ENCODE data around the gene C3. TPM values are rescaled to one million over a fixed set of nuclear protein-coding genes. Genes with fewer than 3 reads are reported as not detected.

C3 gene
- polyA plus RNA-seq, 1 donor (not counting 4 experiments of a cell fraction or from before 2014, with no cell fraction given): 10.7 TPM

- no peak for TF ChIP-seq CTCF (optimal IDR thresholded peaks at IDR 0.05 in 1 of 3, IDR thresholded peaks at IDR 0.05 in 1 of 3, conservative IDR thresholded peaks at IDR 0.05 in 1 of 3; ENCODE audit: extremely low read depth in 1 of 3, insufficient read depth in 2 of 3, low read length in 3 of 3)
- TF ChIP-seq EZH2 (IDR thresholded peaks at IDR 0.05; ENCODE audit: low read length): no peak
- peak overlapping the region; percentile 91 to 99 (median 95) for H3K4me3 ChIP-seq (ENCODE audit: control insufficient read depth in 2 of 3, extremely low read depth in 1 of 3, insufficient read depth in 2 of 3, low read depth in 1 of 3, low read length in 3 of 3)
- DNase-seq (ENCODE audit: low read depth, low spot score) (no peak), FAIRE-seq (no peak)
- H3K9me1 ChIP-seq (ENCODE audit: control insufficient read depth, extremely low read depth, insufficient read depth, low read length): no peaks in the 10 kb centered on the region
- H4K20me1 ChIP-seq (ENCODE audit: control insufficient read depth, extremely low read depth, insufficient read depth, low read length): no peaks in the 10 kb centered on the region
- H3K4me2 ChIP-seq (ENCODE audit: control insufficient read depth, extremely low read depth, insufficient read depth, low read depth, low read length): peak overlapping the region; percentile 95
- H3K9me3 ChIP-seq (ENCODE audit: control insufficient read depth, low read depth, low read length): no peaks in the 10 kb centered on the region
- no peaks in the 10 kb centered on the region for H3K27me3 ChIP-seq (ENCODE audit: control insufficient read depth, extremely low read depth, insufficient read depth, low read length)
- peaks cover 29% of the 10 kb centered on the region for H3K79me2 ChIP-seq (ENCODE audit: control insufficient read depth, insufficient read depth, low read length)
- H3K4me1 ChIP-seq (ENCODE audit: control insufficient read depth, extremely low read depth, insufficient read depth, low read length): peaks cover 32% of the 10 kb centered on the region
- H2AFZ ChIP-seq (ENCODE audit: control insufficient read depth, low read length): peak overlapping the region; percentile 82
- peak overlapping the region; percentile 82 for H3K27ac ChIP-seq (ENCODE audit: control insufficient read depth, insufficient read depth, low read length)
- dilution Hi-C loops (cut with MboI; ENCODE audit: extremely low pct_ligation_motif_present, low sequenced_read_pairs): no loop called here
- H3K36me3 ChIP-seq (ENCODE audit: control insufficient read depth in 2 of 2, extremely low read depth in 1 of 2, insufficient read depth in 2 of 2, low read length in 2 of 2): peaks cover 8 to 14% of the 10 kb centered on the region in 2 experiments
- H3K9ac ChIP-seq (ENCODE audit: control insufficient read depth, extremely low read depth, insufficient read depth, low read length): peak overlapping the region; percentile 85
Observed at GRCh38 chr19:6736917-6737283, 16.4 kb upstream of the C3 start.

GRCh38 chr19:6736169-6736916, 15.9 kb upstream of the C3 start:
- peak; percentile 62 for FAIRE-seq
- Histone ChIP-seq H4K20me1 (ENCODE audit: control insufficient read depth, extremely low read depth, insufficient read depth, low read length) (no peaks in the 10 kb centered on the region), H2AFZ (ENCODE audit: control insufficient read depth, low read length) (peak overlapping the region; percentile 82), H3K27me3 (ENCODE audit: control insufficient read depth, extremely low read depth, insufficient read depth, low read length) (no peaks in the 10 kb centered on the region), H3K4me3 (ENCODE audit: control insufficient read depth in 2 of 3, extremely low read depth in 1 of 3, insufficient read depth in 2 of 3, low read depth in 1 of 3, low read length in 3 of 3) (peak overlapping the region; percentile 91 to 99 (median 95)), H3K27ac (ENCODE audit: control insufficient read depth, insufficient read depth, low read length) (peak overlapping the region; percentile 82), H3K36me3 (ENCODE audit: control insufficient read depth in 2 of 2, extremely low read depth in 1 of 2, insufficient read depth in 2 of 2, low read length in 2 of 2) (peaks cover 8 to 19% of the 10 kb centered on the region in 2 experiments), H3K4me1 (ENCODE audit: control insufficient read depth, extremely low read depth, insufficient read depth, low read length) (peaks cover 31% of the 10 kb centered on the region), H3K79me2 (ENCODE audit: control insufficient read depth, insufficient read depth, low read length) (peaks cover 27% of the 10 kb centered on the region), H3K9me3 (ENCODE audit: control insufficient read depth, low read depth, low read length) (no peaks in the 10 kb centered on the region), H3K4me2 (ENCODE audit: control insufficient read depth, extremely low read depth, insufficient read depth, low read depth, low read length) (peak overlapping the region; percentile 95), H3K9ac (ENCODE audit: control insufficient read depth, extremely low read depth, insufficient read depth, low read length) (peak overlapping the region; percentile 85), H3K9me1 (ENCODE audit: control insufficient read depth, extremely low read depth, insufficient read depth, low read length) (no peaks in the 10 kb centered on the region)
- TF ChIP-seq EZH2 (IDR thresholded peaks at IDR 0.05; ENCODE audit: low read length): no peak
- peak; percentile 69 to 77 (median 73) for TF ChIP-seq CTCF (optimal IDR thresholded peaks at IDR 0.05 in 1 of 3, IDR thresholded peaks at IDR 0.05 in 1 of 3, conservative IDR thresholded peaks at IDR 0.05 in 1 of 3; ENCODE audit: extremely low read depth in 1 of 3, insufficient read depth in 2 of 3, low read length in 3 of 3)
- peak; percentile 72 for DNase-seq (ENCODE audit: low read depth, low spot score)
- dilution Hi-C loops (cut with MboI; ENCODE audit: extremely low pct_ligation_motif_present, low sequenced_read_pairs): no loop called here

All from keratinocyte (primary cell).